ENCODE measurements around the gene GABRB2.

GABRB2 gene

DNA sequence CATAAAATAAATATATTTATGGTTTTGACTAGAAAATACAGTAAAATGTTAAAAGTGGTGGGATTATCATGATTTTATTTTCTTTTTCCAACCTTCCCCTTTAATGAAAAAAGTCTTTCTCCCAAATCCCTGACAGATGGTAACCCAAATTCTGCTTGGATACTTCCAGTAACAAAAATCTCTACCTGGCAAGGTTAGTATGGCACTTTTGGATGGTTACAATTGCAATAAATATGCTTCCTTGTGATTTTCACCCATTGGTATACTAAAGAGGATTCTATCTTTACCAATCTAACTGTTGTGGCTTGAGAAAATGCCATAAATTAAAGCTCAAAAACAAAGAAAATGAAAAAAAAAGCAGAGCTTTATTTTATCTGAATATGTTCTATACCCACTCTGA, 62.8 kb downstream of the GABRB2 start:
- H3K36me3 ChIP-seq (ENCODE audit: control insufficient read depth in 2 of 2, insufficient read depth in 2 of 2, low read length in 2 of 2) = no peaks in the 10 kb centered on the region
- no peak overlapping the region for H3K27ac ChIP-seq (ENCODE audit: low read depth in 2 of 2, low read length in 2 of 2)
- no peaks in the 10 kb centered on the region for H3K4me1 ChIP-seq (ENCODE audit: control insufficient read depth in 2 of 2, insufficient read depth in 2 of 2, low read length in 2 of 2)
- no peaks in the 10 kb centered on the region for H3K27me3 ChIP-seq (ENCODE audit: control insufficient read depth in 2 of 2, insufficient read depth in 2 of 2, low read length in 2 of 2)
- H3K9me3 ChIP-seq (ENCODE audit: control insufficient read depth in 2 of 2, low read length in 2 of 2) = no peaks in the 10 kb centered on the region
- no peak overlapping the region for H3K4me3 ChIP-seq (ENCODE audit: low read length in 2 of 2)
- H3K9ac ChIP-seq (ENCODE audit: low read depth in 1 of 2, low read length in 2 of 2) = no peak overlapping the region

DNA sequence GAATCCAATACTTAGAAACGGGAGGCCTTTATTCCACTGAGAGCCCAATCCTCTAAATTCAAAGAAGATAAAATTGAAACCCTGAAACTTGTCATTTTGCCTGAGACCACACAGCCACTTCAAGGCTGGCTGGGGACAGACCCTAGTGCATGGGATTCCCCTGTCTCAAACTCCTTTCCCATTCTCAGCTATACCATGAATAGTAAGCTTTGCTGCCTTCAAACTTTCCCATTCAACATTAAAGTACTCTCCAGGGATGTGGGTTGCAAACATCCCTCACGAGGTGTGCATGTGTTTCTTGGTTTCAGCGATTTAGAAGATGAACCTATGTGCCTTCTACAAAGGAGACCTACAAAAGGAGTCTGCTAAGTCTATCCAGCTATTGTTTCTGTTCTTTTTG, 64.6 kb downstream of the GABRB2 start:
- no peak overlapping the region for H3K4me3 ChIP-seq (ENCODE audit: low read length in 2 of 2)
- no peak overlapping the region for H3K27ac ChIP-seq (ENCODE audit: low read depth in 2 of 2, low read length in 2 of 2)
- H3K9ac ChIP-seq (ENCODE audit: low read depth in 1 of 2, low read length in 2 of 2) = no peak overlapping the region
- no peaks in the 10 kb centered on the region for H3K27me3 ChIP-seq (ENCODE audit: control insufficient read depth in 2 of 2, insufficient read depth in 2 of 2, low read length in 2 of 2)
- H3K9me3 ChIP-seq (ENCODE audit: control insufficient read depth in 2 of 2, low read length in 2 of 2) = no peaks in the 10 kb centered on the region
- no peaks in the 10 kb centered on the region for H3K4me1 ChIP-seq (ENCODE audit: control insufficient read depth in 2 of 2, insufficient read depth in 2 of 2, low read length in 2 of 2)
- H3K36me3 ChIP-seq (ENCODE audit: control insufficient read depth in 2 of 2, insufficient read depth in 2 of 2, low read length in 2 of 2) = no peaks in the 10 kb centered on the region

DNA sequence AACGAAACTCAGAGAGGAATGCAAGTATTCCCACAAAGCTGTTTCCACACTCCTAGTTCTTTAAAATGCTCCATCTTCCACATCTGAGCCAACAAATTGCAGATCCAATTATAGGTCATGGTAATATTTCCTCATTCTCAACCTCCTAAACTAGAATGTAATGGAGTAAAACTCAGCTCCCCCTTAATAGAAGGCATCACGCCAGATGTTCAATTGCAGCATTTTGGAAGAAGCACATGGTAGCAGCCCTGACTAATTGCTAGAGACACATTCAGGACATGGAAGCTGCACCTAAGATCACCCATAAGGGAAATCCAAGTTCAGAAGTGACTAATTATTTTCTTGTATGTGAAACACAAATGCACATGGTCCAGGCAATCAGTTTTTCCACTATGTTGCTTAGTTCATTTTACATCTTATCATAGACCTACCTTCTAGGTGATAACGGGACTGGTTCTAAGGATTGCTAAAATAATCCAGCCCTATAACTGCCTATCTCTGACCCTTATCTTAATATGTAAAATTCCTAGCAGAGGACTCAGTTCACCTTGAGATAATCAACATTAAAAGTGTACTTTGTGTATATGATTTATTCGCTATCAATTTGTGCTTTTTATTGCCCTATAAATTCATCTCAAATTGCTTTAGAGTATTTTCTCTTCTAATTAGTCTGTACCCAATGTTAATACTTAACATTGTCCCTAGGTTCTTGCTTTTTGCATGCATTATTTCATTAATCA, 75.1 kb downstream of the GABRB2 start:
- Histone ChIP-seq H3K9ac (ENCODE audit: low read depth in 1 of 2, low read length in 2 of 2) (no peak overlapping the region), H3K4me1 (ENCODE audit: control insufficient read depth in 2 of 2, insufficient read depth in 2 of 2, low read length in 2 of 2) (no peaks in the 10 kb centered on the region), H3K27ac (ENCODE audit: low read depth in 2 of 2, low read length in 2 of 2) (no peak overlapping the region), H3K4me3 (ENCODE audit: low read length in 2 of 2) (no peak overlapping the region), H3K36me3 (ENCODE audit: control insufficient read depth in 2 of 2, insufficient read depth in 2 of 2, low read length in 2 of 2) (no peaks in the 10 kb centered on the region), H3K9me3 (ENCODE audit: control insufficient read depth in 2 of 2, low read length in 2 of 2) (no peaks in the 10 kb centered on the region), H3K27me3 (ENCODE audit: control insufficient read depth in 2 of 2, insufficient read depth in 2 of 2, low read length in 2 of 2) (no peaks in the 10 kb centered on the region)

DNA sequence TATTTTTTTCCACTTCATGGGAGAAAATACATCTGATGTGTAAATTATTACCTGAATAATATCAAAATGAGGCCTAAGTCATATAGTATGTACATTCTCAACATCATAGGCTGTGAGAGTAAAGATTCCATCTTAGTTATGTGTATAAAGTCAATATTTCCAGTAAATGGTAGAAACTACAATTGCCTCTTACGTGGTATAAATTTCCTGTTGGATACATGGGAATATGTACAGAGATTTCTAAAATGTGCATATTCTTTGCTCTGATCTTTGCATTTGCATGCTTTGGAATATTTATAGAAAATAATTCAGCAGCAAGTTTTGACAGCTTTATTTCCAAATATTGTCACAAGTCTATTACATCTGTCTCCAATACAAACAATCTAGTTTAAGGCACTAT, 78.8 kb downstream of the GABRB2 start:
- Histone ChIP-seq H3K4me3 (ENCODE audit: low read length in 2 of 2) (no peak overlapping the region), H3K4me1 (ENCODE audit: control insufficient read depth in 2 of 2, insufficient read depth in 2 of 2, low read length in 2 of 2) (no peaks in the 10 kb centered on the region), H3K36me3 (ENCODE audit: control insufficient read depth in 2 of 2, insufficient read depth in 2 of 2, low read length in 2 of 2) (no peaks in the 10 kb centered on the region), H3K9ac (ENCODE audit: low read depth in 1 of 2, low read length in 2 of 2) (no peak overlapping the region), H3K9me3 (ENCODE audit: control insufficient read depth in 2 of 2, low read length in 2 of 2) (no peaks in the 10 kb centered on the region), H3K27me3 (ENCODE audit: control insufficient read depth in 2 of 2, insufficient read depth in 2 of 2, low read length in 2 of 2) (no peaks in the 10 kb centered on the region), H3K27ac (ENCODE audit: low read depth in 2 of 2, low read length in 2 of 2) (no peak overlapping the region)

DNA sequence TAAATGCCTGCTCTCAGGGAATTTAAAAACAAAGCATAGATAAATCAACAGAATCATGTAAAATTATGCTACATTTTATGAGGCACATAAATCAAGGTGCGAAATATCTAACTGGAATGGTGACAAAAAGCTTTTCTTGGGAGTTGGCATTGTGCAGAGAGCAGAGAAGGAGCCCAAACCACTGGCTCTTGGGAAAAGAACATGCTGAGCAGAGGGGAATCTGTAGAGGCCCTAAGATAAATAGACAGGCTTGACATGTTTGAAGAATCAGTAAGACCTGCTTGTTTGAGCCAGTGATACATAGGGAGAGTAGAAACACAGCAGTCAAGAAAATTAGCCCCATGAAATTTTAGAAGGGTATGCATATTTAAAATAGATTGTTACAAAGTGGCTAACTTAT, 85.8 kb downstream of the GABRB2 start:
- no peak overlapping the region for H3K9ac ChIP-seq (ENCODE audit: low read depth in 1 of 2, low read length in 2 of 2)
- H3K27ac ChIP-seq (ENCODE audit: low read depth in 2 of 2, low read length in 2 of 2) = no peak overlapping the region
- no peaks in the 10 kb centered on the region for H3K9me3 ChIP-seq (ENCODE audit: control insufficient read depth in 2 of 2, low read length in 2 of 2)
- no peaks in the 10 kb centered on the region for H3K36me3 ChIP-seq (ENCODE audit: control insufficient read depth in 2 of 2, insufficient read depth in 2 of 2, low read length in 2 of 2)
- no peaks in the 10 kb centered on the region for H3K27me3 ChIP-seq (ENCODE audit: control insufficient read depth in 2 of 2, insufficient read depth in 2 of 2, low read length in 2 of 2)
- H3K4me1 ChIP-seq (ENCODE audit: control insufficient read depth in 2 of 2, insufficient read depth in 2 of 2, low read length in 2 of 2) = no peaks in the 10 kb centered on the region
- H3K4me3 ChIP-seq (ENCODE audit: low read length in 2 of 2) = no peak overlapping the region

DNA sequence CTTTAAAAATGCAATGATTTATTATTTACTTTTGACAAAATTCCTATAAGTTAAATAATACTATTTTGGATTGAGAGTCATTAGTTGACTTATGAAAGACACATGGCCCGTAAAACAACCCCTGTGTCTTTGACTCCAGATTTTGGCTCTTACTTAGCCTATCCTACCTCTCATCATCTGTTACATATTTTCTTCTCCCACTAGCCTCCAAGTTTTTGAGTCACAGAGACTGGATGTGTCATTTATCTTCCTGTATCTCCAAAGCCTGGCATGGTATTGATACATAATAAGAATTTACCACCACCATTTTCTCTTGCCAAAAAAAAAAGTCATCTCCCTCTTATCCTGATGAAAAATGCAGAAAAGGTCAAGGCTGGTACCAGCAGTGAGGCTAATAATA, 99.9 kb downstream of the GABRB2 start:
- Histone ChIP-seq H3K4me3 (ENCODE audit: low read length in 2 of 2) (no peak overlapping the region), H3K36me3 (ENCODE audit: control insufficient read depth in 2 of 2, insufficient read depth in 2 of 2, low read length in 2 of 2) (no peaks in the 10 kb centered on the region), H3K9me3 (ENCODE audit: control insufficient read depth in 2 of 2, low read length in 2 of 2) (no peaks in the 10 kb centered on the region), H3K27ac (ENCODE audit: low read depth in 2 of 2, low read length in 2 of 2) (no peak overlapping the region), H3K4me1 (ENCODE audit: control insufficient read depth in 2 of 2, insufficient read depth in 2 of 2, low read length in 2 of 2) (no peaks in the 10 kb centered on the region), H3K27me3 (ENCODE audit: control insufficient read depth in 2 of 2, insufficient read depth in 2 of 2, low read length in 2 of 2) (no peaks in the 10 kb centered on the region), H3K9ac (ENCODE audit: low read depth in 1 of 2, low read length in 2 of 2) (no peak overlapping the region)

DNA sequence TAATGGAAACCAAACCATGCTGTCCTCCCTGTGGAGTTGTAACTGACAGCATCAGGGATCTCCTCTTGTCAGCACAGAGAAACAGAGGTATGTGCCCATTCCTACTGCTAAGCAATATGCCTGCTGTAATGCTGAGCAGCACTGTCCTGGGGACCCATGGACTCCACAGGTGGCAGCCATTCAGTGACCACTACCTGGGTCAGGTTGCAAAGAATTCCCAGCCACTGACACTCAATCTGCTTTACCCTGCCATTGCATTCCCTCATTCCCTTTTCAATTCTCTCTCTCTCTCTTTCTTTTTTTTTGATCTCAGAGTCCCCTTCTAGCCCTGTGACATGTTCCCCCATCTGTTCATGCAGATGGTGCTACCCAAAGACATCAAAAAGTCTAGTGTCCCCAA, 104.1 kb downstream of the GABRB2 start:
- no peaks in the 10 kb centered on the region for H3K27me3 ChIP-seq (ENCODE audit: control insufficient read depth in 2 of 2, insufficient read depth in 2 of 2, low read length in 2 of 2)
- no peaks in the 10 kb centered on the region for H3K9me3 ChIP-seq (ENCODE audit: control insufficient read depth in 2 of 2, low read length in 2 of 2)
- H3K36me3 ChIP-seq (ENCODE audit: control insufficient read depth in 2 of 2, insufficient read depth in 2 of 2, low read length in 2 of 2) = no peaks in the 10 kb centered on the region
- no peak overlapping the region for H3K27ac ChIP-seq (ENCODE audit: low read depth in 2 of 2, low read length in 2 of 2)
- H3K4me3 ChIP-seq (ENCODE audit: low read length in 2 of 2) = no peak overlapping the region
- H3K9ac ChIP-seq (ENCODE audit: low read depth in 1 of 2, low read length in 2 of 2) = no peak overlapping the region
- H3K4me1 ChIP-seq (ENCODE audit: control insufficient read depth in 2 of 2, insufficient read depth in 2 of 2, low read length in 2 of 2) = no peaks in the 10 kb centered on the region

DNA sequence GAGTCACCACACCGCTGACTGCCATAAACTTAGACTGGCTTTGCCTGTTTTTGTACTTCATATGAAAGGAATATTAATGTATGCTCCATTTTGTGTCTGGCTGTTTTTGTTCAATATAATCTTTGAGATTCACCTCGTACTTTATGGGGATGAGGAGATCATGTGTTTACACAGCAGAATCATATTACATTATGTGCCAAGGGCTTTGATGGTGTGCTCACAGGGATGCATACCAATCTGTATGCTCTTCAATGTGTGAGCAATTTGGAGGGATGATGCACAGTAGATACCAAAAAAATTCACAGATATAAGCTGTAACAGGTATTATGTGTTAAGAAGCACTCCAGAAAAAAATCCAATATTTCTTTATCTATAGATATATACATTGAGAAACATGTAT, 113.7 kb downstream of the GABRB2 start:
- H3K4me1 ChIP-seq (ENCODE audit: control insufficient read depth in 2 of 2, insufficient read depth in 2 of 2, low read length in 2 of 2) = no peaks in the 10 kb centered on the region
- H3K9ac ChIP-seq (ENCODE audit: low read depth in 1 of 2, low read length in 2 of 2) = no peak overlapping the region
- no peak overlapping the region for H3K4me3 ChIP-seq (ENCODE audit: low read length in 2 of 2)
- no peak overlapping the region for H3K27ac ChIP-seq (ENCODE audit: low read depth in 2 of 2, low read length in 2 of 2)
- H3K36me3 ChIP-seq (ENCODE audit: control insufficient read depth in 2 of 2, insufficient read depth in 2 of 2, low read length in 2 of 2) = no peaks in the 10 kb centered on the region
- no peaks in the 10 kb centered on the region for H3K9me3 ChIP-seq (ENCODE audit: control insufficient read depth in 2 of 2, low read length in 2 of 2)
- no peaks in the 10 kb centered on the region for H3K27me3 ChIP-seq (ENCODE audit: control insufficient read depth in 2 of 2, insufficient read depth in 2 of 2, low read length in 2 of 2)

DNA sequence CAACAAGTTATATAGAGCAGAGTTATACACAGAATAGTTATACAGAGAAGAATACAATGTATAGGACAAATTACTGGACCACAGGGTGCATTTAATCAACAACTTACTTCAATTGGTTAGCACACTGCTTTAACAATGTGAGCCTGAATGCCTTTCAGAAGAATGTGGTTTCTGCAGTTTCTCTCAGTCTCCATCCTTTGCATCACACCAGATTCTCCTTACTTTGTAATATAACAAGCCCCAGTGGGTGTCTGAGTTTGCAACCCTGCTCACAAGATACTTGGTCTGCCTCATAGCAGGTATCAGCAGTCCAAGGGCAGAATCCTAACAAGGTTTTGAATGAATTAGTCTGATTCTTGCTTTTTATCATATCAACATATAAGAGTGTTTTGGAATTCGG, 114.6 kb downstream of the GABRB2 start:
- H3K9ac ChIP-seq (ENCODE audit: low read depth in 1 of 2, low read length in 2 of 2) = no peak overlapping the region
- no peaks in the 10 kb centered on the region for H3K4me1 ChIP-seq (ENCODE audit: control insufficient read depth in 2 of 2, insufficient read depth in 2 of 2, low read length in 2 of 2)

DNA sequence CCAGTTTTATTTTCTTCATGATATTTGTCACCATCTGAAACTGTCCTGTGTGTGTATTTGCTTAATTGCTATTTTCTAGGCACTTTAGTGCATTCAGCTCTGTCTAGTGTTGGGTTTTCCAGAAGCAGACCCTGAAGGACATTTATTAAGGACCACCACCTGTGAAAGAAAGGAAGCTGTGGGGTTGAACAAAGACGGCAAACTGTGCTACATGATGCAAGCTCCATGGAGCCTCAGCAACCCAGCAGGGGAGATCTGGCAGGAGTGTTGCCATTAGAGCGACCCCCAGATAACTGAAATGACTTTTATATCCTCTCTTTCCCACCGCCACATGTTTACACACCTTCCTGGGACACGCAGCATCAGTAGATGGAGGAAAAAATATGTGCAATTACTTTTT, 125.5 kb downstream of the GABRB2 start:
- Histone ChIP-seq H3K4me1 (ENCODE audit: control insufficient read depth in 2 of 2, insufficient read depth in 2 of 2, low read length in 2 of 2) (no peaks in the 10 kb centered on the region), H3K9ac (ENCODE audit: low read depth in 1 of 2, low read length in 2 of 2) (no peak overlapping the region), H3K27ac (ENCODE audit: low read depth in 2 of 2, low read length in 2 of 2) (no peak overlapping the region), H3K27me3 (ENCODE audit: control insufficient read depth in 2 of 2, insufficient read depth in 2 of 2, low read length in 2 of 2) (no peaks in the 10 kb centered on the region), H3K9me3 (ENCODE audit: control insufficient read depth in 2 of 2, low read length in 2 of 2) (no peaks in the 10 kb centered on the region), H3K36me3 (ENCODE audit: control insufficient read depth in 2 of 2, insufficient read depth in 2 of 2, low read length in 2 of 2) (no peaks in the 10 kb centered on the region), H3K4me3 (ENCODE audit: low read length in 2 of 2) (no peak overlapping the region)

More for the DNA sequence above, 114.6 kb downstream of the GABRB2 start:
- no peaks in the 10 kb centered on the region for H3K9me3 ChIP-seq (ENCODE audit: control insufficient read depth in 2 of 2, low read length in 2 of 2)
- H3K36me3 ChIP-seq (ENCODE audit: control insufficient read depth in 2 of 2, insufficient read depth in 2 of 2, low read length in 2 of 2) = no peaks in the 10 kb centered on the region
- no peak overlapping the region for H3K27ac ChIP-seq (ENCODE audit: low read depth in 2 of 2, low read length in 2 of 2)
- no peak overlapping the region for H3K4me3 ChIP-seq (ENCODE audit: low read length in 2 of 2)
- no peaks in the 10 kb centered on the region for H3K27me3 ChIP-seq (ENCODE audit: control insufficient read depth in 2 of 2, insufficient read depth in 2 of 2, low read length in 2 of 2)

DNA sequence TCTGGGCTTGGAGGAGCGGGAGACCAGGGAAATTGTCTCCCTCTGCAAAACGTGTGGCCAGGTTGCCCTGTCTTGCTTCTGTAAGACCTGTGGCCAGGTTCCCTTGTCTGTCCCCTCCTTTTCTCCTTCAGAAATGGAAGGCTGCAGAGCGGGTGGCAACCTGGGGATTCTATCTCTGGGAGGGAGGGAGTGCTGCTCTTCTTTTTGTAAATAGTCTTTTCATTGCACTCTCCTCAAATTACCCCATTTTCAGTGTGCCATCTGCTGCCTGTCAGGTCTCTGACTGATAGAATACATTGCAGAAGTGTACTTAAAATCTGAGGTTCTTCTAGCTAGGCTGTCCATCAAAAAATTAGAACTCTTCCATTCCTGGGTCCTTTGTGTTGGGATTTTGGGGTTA, 126.0 kb downstream of the GABRB2 start:
- Histone ChIP-seq H3K36me3 (ENCODE audit: control insufficient read depth in 2 of 2, insufficient read depth in 2 of 2, low read length in 2 of 2) (no peaks in the 10 kb centered on the region), H3K9ac (ENCODE audit: low read depth in 1 of 2, low read length in 2 of 2) (no peak overlapping the region), H3K27me3 (ENCODE audit: control insufficient read depth in 2 of 2, insufficient read depth in 2 of 2, low read length in 2 of 2) (no peaks in the 10 kb centered on the region), H3K4me1 (ENCODE audit: control insufficient read depth in 2 of 2, insufficient read depth in 2 of 2, low read length in 2 of 2) (no peaks in the 10 kb centered on the region), H3K9me3 (ENCODE audit: control insufficient read depth in 2 of 2, low read length in 2 of 2) (no peaks in the 10 kb centered on the region), H3K27ac (ENCODE audit: low read depth in 2 of 2, low read length in 2 of 2) (no peak overlapping the region), H3K4me3 (ENCODE audit: low read length in 2 of 2) (no peak overlapping the region)
